Osteocyte (in vitro differentiated cells): Measurements from ENCODE around the gene MBL2. TPM values are rescaled to one million over a fixed set of nuclear protein-coding genes. Genes with fewer than 3 reads are reported as not detected.

Experiments used
- DNase-seq: peaks from one replicate; pipeline ENCODE4 v3.0.0; 2021; ENCODE audit warnings: mixed read lengths; ENCODE audit not compliant: unreplicated experiment; ENCODE audit errors: extremely low spot score
- H3K27ac Mint-ChIP-seq: one replicate; pipeline ENCODE4 v1.8.0; 2021; ENCODE audit warnings: mild to moderate bottlenecking, mixed read lengths; ENCODE audit not compliant: unreplicated experiment
- H3K27me3 Mint-ChIP-seq: one replicate; pipeline ENCODE4 v1.8.0; 2021; ENCODE audit warnings: mixed read lengths; ENCODE audit not compliant: unreplicated experiment
- H3K36me3 Mint-ChIP-seq: one replicate; pipeline ENCODE4 v1.8.0; 2021; ENCODE audit warnings: mixed read lengths; ENCODE audit not compliant: unreplicated experiment
- H3K4me1 Mint-ChIP-seq: one replicate; pipeline ENCODE4 v1.8.0; 2021; ENCODE audit warnings: mixed read lengths; ENCODE audit not compliant: unreplicated experiment
- H3K4me3 Mint-ChIP-seq: one replicate; pipeline ENCODE4 v1.8.0; 2021; ENCODE audit warnings: mild to moderate bottlenecking, moderate library complexity, mixed read lengths; ENCODE audit not compliant: unreplicated experiment
- H3K9me3 Mint-ChIP-seq: one replicate; pipeline ENCODE4 v1.8.0; 2021; ENCODE audit warnings: mixed read lengths; ENCODE audit not compliant: unreplicated experiment
- total RNA-seq: library from RNA; stranded (reverse); gene quantifications from 2 replicates; pipeline ENCODE4 v1.2.1, GENCODE V29; 2021
- TF ChIP-seq, protein P1 (sequence below): fragments of 200-600 bp; sonication (generic); IDR thresholded peaks from 2 replicates; pipeline ENCODE4 v1.5.0; 2021; ENCODE audit warnings: antibody characterized with exemption, mild to moderate bottlenecking, moderate library complexity

Gene MBL2
- total RNA-seq, 1 donor from 2014 or later: not detected

DNA sequence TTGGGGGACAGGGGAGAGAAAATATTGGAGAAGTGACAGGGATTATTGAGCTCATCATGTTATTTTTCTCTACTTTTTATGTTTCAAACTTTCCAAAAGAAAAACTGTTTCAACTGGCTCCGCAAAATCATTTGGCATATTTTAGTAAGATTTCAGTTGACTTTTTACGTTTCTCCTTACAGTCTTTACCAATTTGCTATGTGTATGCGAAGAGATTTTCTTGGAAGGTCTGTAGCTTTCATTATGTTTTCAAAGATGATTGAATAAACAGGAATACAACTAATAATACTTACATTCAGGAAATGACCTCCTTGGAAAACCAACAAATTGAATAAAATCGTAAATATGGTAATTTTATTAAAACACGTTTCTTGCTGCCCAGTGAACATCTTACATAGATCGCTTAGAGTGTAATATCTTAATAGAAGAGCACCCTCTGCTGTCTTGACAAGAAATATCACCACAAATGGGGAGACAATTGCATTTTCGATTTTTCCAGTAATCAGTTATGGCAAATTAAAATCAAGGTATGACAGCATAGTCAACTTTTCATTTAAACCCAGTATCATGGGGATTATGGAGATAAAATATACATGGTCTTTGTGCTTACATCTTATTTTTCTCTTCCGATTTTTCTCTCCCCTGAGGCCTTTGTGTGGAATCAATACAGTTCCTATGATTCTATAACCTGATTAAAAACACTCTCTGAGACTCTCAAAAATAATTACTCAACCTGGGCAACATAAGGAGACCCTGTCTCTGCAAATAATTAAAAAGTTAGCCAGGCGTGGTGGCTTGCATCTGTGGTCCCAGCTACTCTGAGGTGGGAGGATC is 43.1 kb downstream of the MBL2 start:
- TF ChIP-seq, protein P1, sequence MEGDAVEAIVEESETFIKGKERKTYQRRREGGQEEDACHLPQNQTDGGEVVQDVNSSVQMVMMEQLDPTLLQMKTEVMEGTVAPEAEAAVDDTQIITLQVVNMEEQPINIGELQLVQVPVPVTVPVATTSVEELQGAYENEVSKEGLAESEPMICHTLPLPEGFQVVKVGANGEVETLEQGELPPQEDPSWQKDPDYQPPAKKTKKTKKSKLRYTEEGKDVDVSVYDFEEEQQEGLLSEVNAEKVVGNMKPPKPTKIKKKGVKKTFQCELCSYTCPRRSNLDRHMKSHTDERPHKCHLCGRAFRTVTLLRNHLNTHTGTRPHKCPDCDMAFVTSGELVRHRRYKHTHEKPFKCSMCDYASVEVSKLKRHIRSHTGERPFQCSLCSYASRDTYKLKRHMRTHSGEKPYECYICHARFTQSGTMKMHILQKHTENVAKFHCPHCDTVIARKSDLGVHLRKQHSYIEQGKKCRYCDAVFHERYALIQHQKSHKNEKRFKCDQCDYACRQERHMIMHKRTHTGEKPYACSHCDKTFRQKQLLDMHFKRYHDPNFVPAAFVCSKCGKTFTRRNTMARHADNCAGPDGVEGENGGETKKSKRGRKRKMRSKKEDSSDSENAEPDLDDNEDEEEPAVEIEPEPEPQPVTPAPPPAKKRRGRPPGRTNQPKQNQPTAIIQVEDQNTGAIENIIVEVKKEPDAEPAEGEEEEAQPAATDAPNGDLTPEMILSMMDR: peak; percentile 77
- H3K9me3 Mint-ChIP-seq: peaks cover 9% of the 10 kb centered on the region
- peaks cover 2% of the 10 kb centered on the region for H3K27me3 Mint-ChIP-seq
- H3K36me3 Mint-ChIP-seq: no peaks in the 10 kb centered on the region
- H3K4me1 Mint-ChIP-seq: no peaks in the 10 kb centered on the region
- DNase-seq: no peak
- no peak overlapping the region for H3K27ac Mint-ChIP-seq
- H3K4me3 Mint-ChIP-seq: no peak overlapping the region

DNA sequence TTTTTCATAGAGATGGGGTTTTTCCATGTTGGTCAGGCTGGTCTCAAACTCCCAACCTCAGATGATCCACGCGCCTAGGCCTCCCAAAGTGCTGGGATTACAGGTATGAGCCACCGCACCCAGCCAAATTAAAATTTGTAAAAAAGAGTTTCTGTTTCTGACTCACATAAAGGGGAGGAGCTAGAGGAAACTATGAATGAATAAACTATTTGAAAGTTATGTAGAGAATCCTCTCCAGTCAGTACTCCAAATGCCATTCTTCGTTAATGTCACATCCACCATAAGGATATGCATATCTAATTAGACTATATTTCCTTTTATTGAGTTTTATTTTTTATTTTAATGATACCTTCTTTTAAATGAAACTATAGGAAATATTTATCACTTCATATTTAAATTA is 52.6 kb downstream of the MBL2 start:
- Mint-ChIP-seq H3K4me3 (no peak overlapping the region), H3K9me3 (peaks cover 13% of the 10 kb centered on the region), H3K36me3 (no peaks in the 10 kb centered on the region), H3K27me3 (no peaks in the 10 kb centered on the region), H3K4me1 (no peaks in the 10 kb centered on the region), H3K27ac (no peak overlapping the region)
- TF ChIP-seq, protein P1: no peak
- no peak for DNase-seq
